ENCODE measurements around the gene SLC24A3.

The SLC24A3 gene

GRCh38 chr20:19583532-19584175, 371.2 kb downstream of the SLC24A3 start:
- H3K27ac Mint-ChIP-seq = no peak overlapping the region
- H3K27me3 Mint-ChIP-seq = peaks cover 11% of the 10 kb centered on the region
- no peak for DNase-seq (ENCODE audit: low spot score in 2 of 2)
- no peaks in the 10 kb centered on the region for H3K36me3 Mint-ChIP-seq
- no peaks in the 10 kb centered on the region for H3K4me1 Mint-ChIP-seq
- no peak for ATAC-seq (ENCODE audit: low read depth)
- no peak overlapping the region for H3K4me3 Mint-ChIP-seq
- H3K9me3 Mint-ChIP-seq = no peaks in the 10 kb centered on the region

- Mint-ChIP-seq H3K9me3 (peaks cover 6% of the 10 kb centered on the region), H3K36me3 (no peaks in the 10 kb centered on the region), H3K4me1 (no peaks in the 10 kb centered on the region)
Observed at GRCh38 chr20:19588241-19588640, 375.8 kb downstream of the SLC24A3 start.

GRCh38 chr20:19588732-19589131, 376.3 kb downstream of the SLC24A3 start:
- Mint-ChIP-seq H3K36me3 (no peaks in the 10 kb centered on the region), H3K27me3 (peaks cover 4% of the 10 kb centered on the region), H3K4me1 (no peaks in the 10 kb centered on the region), H3K9me3 (peaks cover 6% of the 10 kb centered on the region), H3K4me3 (no peak overlapping the region), H3K27ac (no peak overlapping the region)
- DNase-seq (ENCODE audit: low spot score in 2 of 2) (no peak), ATAC-seq (ENCODE audit: low read depth) (no peak)

More at GRCh38 chr20:19588241-19588640, 375.8 kb downstream of the SLC24A3 start:
- ATAC-seq (ENCODE audit: low read depth) = no peak
- Mint-ChIP-seq H3K4me3 (no peak overlapping the region), H3K27ac (no peak overlapping the region), H3K27me3 (peaks cover 4% of the 10 kb centered on the region)
- no peak for DNase-seq (ENCODE audit: low spot score in 2 of 2)

GRCh38 chr20:19589787-19590362, 377.4 kb downstream of the SLC24A3 start:
- Mint-ChIP-seq H3K9me3 (peaks cover 6% of the 10 kb centered on the region), H3K4me3 (no peak overlapping the region), H3K27me3 (peaks cover 4% of the 10 kb centered on the region), H3K27ac (no peak overlapping the region), H3K4me1 (no peaks in the 10 kb centered on the region), H3K36me3 (no peaks in the 10 kb centered on the region)
- ATAC-seq (ENCODE audit: low read depth) = no peak
- no peak for DNase-seq (ENCODE audit: low spot score in 2 of 2)

- Mint-ChIP-seq H3K36me3 (no peaks in the 10 kb centered on the region), H3K27ac (no peak overlapping the region), H3K9me3 (peaks cover 6% of the 10 kb centered on the region), H3K4me3 (no peak overlapping the region), H3K4me1 (no peaks in the 10 kb centered on the region), H3K27me3 (peaks cover 4% of the 10 kb centered on the region)
- no peak for DNase-seq (ENCODE audit: low spot score in 2 of 2)
- ATAC-seq (ENCODE audit: low read depth) = no peak
Observed at GRCh38 chr20:19590382-19590781, 377.9 kb downstream of the SLC24A3 start.

GRCh38 chr20:19593762-19594161, 381.3 kb downstream of the SLC24A3 start:
- Mint-ChIP-seq H3K4me3 (no peak overlapping the region), H3K9me3 (peaks cover 10% of the 10 kb centered on the region), H3K27me3 (peaks cover 8% of the 10 kb centered on the region), H3K27ac (no peak overlapping the region), H3K4me1 (no peaks in the 10 kb centered on the region), H3K36me3 (no peaks in the 10 kb centered on the region)
- DNase-seq (ENCODE audit: low spot score in 2 of 2) = no peak
- no peak for ATAC-seq (ENCODE audit: low read depth)

- Mint-ChIP-seq H3K36me3 (no peaks in the 10 kb centered on the region), H3K4me3 (no peak overlapping the region)
- no peak for DNase-seq (ENCODE audit: low spot score in 2 of 2)
Observed at GRCh38 chr20:19594896-19595295, 382.5 kb downstream of the SLC24A3 start.

GRCh38 chr20:19598117-19598850, 385.8 kb downstream of the SLC24A3 start:
- H3K4me1 Mint-ChIP-seq = no peaks in the 10 kb centered on the region
- H3K27ac Mint-ChIP-seq = no peak overlapping the region
- H3K4me3 Mint-ChIP-seq = no peak overlapping the region
- H3K27me3 Mint-ChIP-seq = peaks cover 7% of the 10 kb centered on the region
- no peak for ATAC-seq (ENCODE audit: low read depth)
- H3K36me3 Mint-ChIP-seq = no peaks in the 10 kb centered on the region
- DNase-seq (ENCODE audit: low spot score in 2 of 2) = no peak
- H3K9me3 Mint-ChIP-seq = peaks cover 4% of the 10 kb centered on the region

More at GRCh38 chr20:19594896-19595295, 382.5 kb downstream of the SLC24A3 start:
- Mint-ChIP-seq H3K4me1 (no peaks in the 10 kb centered on the region), H3K27me3 (peaks cover 7% of the 10 kb centered on the region), H3K9me3 (peaks cover 10% of the 10 kb centered on the region), H3K27ac (no peak overlapping the region)
- no peak for ATAC-seq (ENCODE audit: low read depth)

GRCh38 chr20:19599200-19599599, 386.8 kb downstream of the SLC24A3 start:
- no peak overlapping the region for H3K4me3 Mint-ChIP-seq
- peaks cover 7% of the 10 kb centered on the region for H3K27me3 Mint-ChIP-seq
- H3K4me1 Mint-ChIP-seq = no peaks in the 10 kb centered on the region
- DNase-seq (ENCODE audit: low spot score in 2 of 2) (no peak), ATAC-seq (ENCODE audit: low read depth) (no peak)
- no peak overlapping the region for H3K27ac Mint-ChIP-seq
- no peaks in the 10 kb centered on the region for H3K36me3 Mint-ChIP-seq
- peaks cover 4% of the 10 kb centered on the region for H3K9me3 Mint-ChIP-seq

GRCh38 chr20:19600042-19600441, 387.6 kb downstream of the SLC24A3 start:
- H3K36me3 Mint-ChIP-seq = no peaks in the 10 kb centered on the region
- DNase-seq (ENCODE audit: low spot score in 2 of 2) = no peak
- no peak overlapping the region for H3K27ac Mint-ChIP-seq
- H3K4me1 Mint-ChIP-seq = no peaks in the 10 kb centered on the region
- peaks cover 7% of the 10 kb centered on the region for H3K27me3 Mint-ChIP-seq
- no peak for ATAC-seq (ENCODE audit: low read depth)
- H3K9me3 Mint-ChIP-seq = peaks cover 4% of the 10 kb centered on the region
- H3K4me3 Mint-ChIP-seq = no peak overlapping the region

- DNase-seq (ENCODE audit: low spot score in 2 of 2) = no peak
- no peak overlapping the region for H3K27ac Mint-ChIP-seq
- no peak for ATAC-seq (ENCODE audit: low read depth)
Observed at GRCh38 chr20:19601126-19601810, 388.8 kb downstream of the SLC24A3 start.

GRCh38 chr20:19602675-19603375, 390.4 kb downstream of the SLC24A3 start:
- Mint-ChIP-seq H3K4me1 (no peaks in the 10 kb centered on the region), H3K27me3 (no peaks in the 10 kb centered on the region), H3K9me3 (no peaks in the 10 kb centered on the region), H3K27ac (no peak overlapping the region), H3K4me3 (no peak overlapping the region), H3K36me3 (no peaks in the 10 kb centered on the region)
- ATAC-seq (ENCODE audit: low read depth) = no peak
- no peak for DNase-seq (ENCODE audit: low spot score in 2 of 2)

More at GRCh38 chr20:19601126-19601810, 388.8 kb downstream of the SLC24A3 start:
- H3K4me3 Mint-ChIP-seq = no peak overlapping the region
- no peaks in the 10 kb centered on the region for H3K4me1 Mint-ChIP-seq
- H3K9me3 Mint-ChIP-seq = no peaks in the 10 kb centered on the region
- H3K27me3 Mint-ChIP-seq = no peaks in the 10 kb centered on the region
- no peaks in the 10 kb centered on the region for H3K36me3 Mint-ChIP-seq

- H3K9me3 Mint-ChIP-seq = no peaks in the 10 kb centered on the region
- H3K4me3 Mint-ChIP-seq = no peak overlapping the region
- DNase-seq (ENCODE audit: low spot score in 2 of 2) (no peak), ATAC-seq (ENCODE audit: low read depth) (no peak)
- no peaks in the 10 kb centered on the region for H3K4me1 Mint-ChIP-seq
- no peaks in the 10 kb centered on the region for H3K27me3 Mint-ChIP-seq
- H3K27ac Mint-ChIP-seq = no peak overlapping the region
- H3K36me3 Mint-ChIP-seq = no peaks in the 10 kb centered on the region
Observed at GRCh38 chr20:19603376-19603750, 390.9 kb downstream of the SLC24A3 start.
